WTC11 (cell line): ENCODE data around the gene G6PC3. TPM values are rescaled to one million over a fixed set of nuclear protein-coding genes. Genes with fewer than 3 reads are reported as not detected.

Source experiments
- ATAC-seq: fragments of 200-7000 bp; cut with Tn5 transposase; 2 replicates; pipeline ENCODE4 v1.10.0; 2021; ENCODE audit warnings: mild to moderate bottlenecking, moderate library complexity
- CTCF ChIA-PET: fragments of 300-600 bp; sonication (Branson Sonifier 250); formaldehyde crosslinking; loops from one replicate; lab custom pipeline; 2021; ENCODE audit warnings: antibody characterized with exemption; lab: Charles Lee
- POLR2A ChIA-PET: fragments of 350-600 bp; sonication (Branson Sonifier 250); formaldehyde crosslinking; loops from one replicate; lab custom pipeline; 2021; ENCODE audit warnings: antibody characterized with exemption; lab: Charles Lee
- DNase-seq: peaks from one replicate; pipeline ENCODE4 v3.0.0; 2021; ENCODE audit warnings: low spot score
- H3K27ac Mint-ChIP-seq: 2 replicates; pipeline ENCODE4 v1.8.0; 2021; ENCODE audit warnings: mixed read lengths
- H3K27me3 Mint-ChIP-seq: 2 replicates; pipeline ENCODE4 v1.8.0; 2021; ENCODE audit warnings: low read depth, mild to moderate bottlenecking, moderate library complexity, mixed read lengths
- H3K36me3 Mint-ChIP-seq: 2 replicates; pipeline ENCODE4 v1.8.0; 2021; ENCODE audit warnings: mixed read lengths
- H3K4me1 Mint-ChIP-seq: 2 replicates; pipeline ENCODE4 v1.8.0; 2022; ENCODE audit warnings: mixed read lengths
- H3K4me3 Mint-ChIP-seq: 2 replicates; pipeline ENCODE4 v1.8.0; 2021; ENCODE audit warnings: mild to moderate bottlenecking, moderate library complexity, mixed read lengths
- H3K9me3 Mint-ChIP-seq: 2 replicates; pipeline ENCODE4 v1.8.0; 2021; ENCODE audit warnings: mixed read lengths
- CBFB ChIP-seq: sonication (generic); formaldehyde crosslinking; IDR thresholded peaks from 2 replicates; pipeline ENCODE4 v1.8.1; 2022; ENCODE audit warnings: mild to moderate bottlenecking, low read depth, missing genetic modification reagents
- CREB1 ChIP-seq: sonication (generic); formaldehyde crosslinking; IDR thresholded peaks from 2 replicates; pipeline ENCODE4 v1.8.0; 2023; ENCODE audit warnings: mild to moderate bottlenecking, missing genetic modification reagents
- FOXJ3 ChIP-seq: sonication (generic); formaldehyde crosslinking; IDR thresholded peaks from 2 replicates; pipeline ENCODE4 v1.9.0; 2021; ENCODE audit warnings: missing genetic modification reagents, mild to moderate bottlenecking, borderline replicate concordance
- IRF2 ChIP-seq: sonication (generic); formaldehyde crosslinking; IDR thresholded peaks from 2 replicates; pipeline ENCODE4 v1.8.0; 2022; ENCODE audit warnings: low read depth, missing genetic modification reagents, borderline replicate concordance
- MAX ChIP-seq: sonication (generic); formaldehyde crosslinking; IDR thresholded peaks from 2 replicates; pipeline ENCODE4 v1.8.0; 2022; ENCODE audit warnings: mild to moderate bottlenecking, missing genetic modification reagents
- NR3C1 ChIP-seq: sonication (generic); formaldehyde crosslinking; conservative IDR thresholded peaks from 2 replicates; pipeline ENCODE4 v1.8.1; 2023; ENCODE audit warnings: low read depth, mild to moderate bottlenecking, missing genetic modification reagents
- PRRX2 ChIP-seq: fragments of 250-450 bp; sonication (Bioruptor Pico); IDR thresholded peaks from 2 replicates; pipeline ENCODE4 v1.8.0; 2021; ENCODE audit warnings: mild to moderate bottlenecking
- RELA ChIP-seq: sonication (generic); formaldehyde crosslinking; IDR thresholded peaks from 2 replicates; pipeline ENCODE4 v1.8.1; 2022; ENCODE audit warnings: missing genetic modification reagents, mild to moderate bottlenecking, borderline replicate concordance
- SMAD3 ChIP-seq: sonication (generic); formaldehyde crosslinking; IDR thresholded peaks from 2 replicates; pipeline ENCODE4 v1.8.0; 2022; ENCODE audit warnings: missing genetic modification reagents, mild to moderate bottlenecking, borderline replicate concordance
- total RNA-seq: library from RNA; stranded (reverse); gene quantifications from 3 replicates; pipeline ENCODE4 v1.2.3, GENCODE V29; 2021
- TF ChIP-seq, protein P1 (sequence below): sonication (generic); formaldehyde crosslinking; IDR thresholded peaks from 2 replicates; pipeline ENCODE4 v1.8.1; 2023; ENCODE audit warnings: mild to moderate bottlenecking, missing genetic modification reagents, moderate library complexity
- TF ChIP-seq, protein P2 (sequence below): sonication (generic); formaldehyde crosslinking; IDR thresholded peaks from 2 replicates; pipeline ENCODE4 v1.8.0; 2022; ENCODE audit warnings: missing genetic modification reagents
- TF ChIP-seq, protein P3 (sequence below): sonication (generic); formaldehyde crosslinking; IDR thresholded peaks from 2 replicates; pipeline ENCODE4 v1.8.0; 2022; ENCODE audit warnings: mild to moderate bottlenecking, missing genetic modification reagents
- TF ChIP-seq, protein P4 (sequence below): sonication (generic); formaldehyde crosslinking; IDR thresholded peaks from 2 replicates; pipeline ENCODE4 v1.8.0; 2023; ENCODE audit warnings: missing genetic modification reagents, mild to moderate bottlenecking, borderline replicate concordance

Gene G6PC3
- total RNA-seq, 1 experiment from 2014 or later = 121 TPM

GRCh38 chr17:44121997-44122815 is 51.7 kb downstream of the G6PC3 start:
- Mint-ChIP-seq H3K4me3 (peak overlapping the region; percentile 91), H3K27ac (peak overlapping the region; percentile 41; the same call in 1 of the 2 replicates), H3K36me3 (no peaks in the 10 kb centered on the region), H3K4me1 (peaks cover 52% of the 10 kb centered on the region), H3K27me3 (no peaks in the 10 kb centered on the region), H3K9me3 (no peaks in the 10 kb centered on the region)
- CTCF ChIA-PET = interaction anchor here (0.6 to 5.0 kb wide), 12 partner anchors 7 to 390 kb away, joined by 3 to 32 read pairs (median 8); no protein-coding TSS in a partner anchor
- ATAC-seq (no peak), DNase-seq (no peak)
- no peak for TF ChIP-seq CREB1 (CRISPR knock-in tag)
- no peak for TF ChIP-seq SMAD3
- no peak for TF ChIP-seq IRF2 (CRISPR knock-in tag)
- TF ChIP-seq, protein P1, sequence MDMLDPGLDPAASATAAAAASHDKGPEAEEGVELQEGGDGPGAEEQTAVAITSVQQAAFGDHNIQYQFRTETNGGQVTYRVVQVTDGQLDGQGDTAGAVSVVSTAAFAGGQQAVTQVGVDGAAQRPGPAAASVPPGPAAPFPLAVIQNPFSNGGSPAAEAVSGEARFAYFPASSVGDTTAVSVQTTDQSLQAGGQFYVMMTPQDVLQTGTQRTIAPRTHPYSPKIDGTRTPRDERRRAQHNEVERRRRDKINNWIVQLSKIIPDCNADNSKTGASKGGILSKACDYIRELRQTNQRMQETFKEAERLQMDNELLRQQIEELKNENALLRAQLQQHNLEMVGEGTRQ (CRISPR knock-in tag) = no peak
- no peak for TF ChIP-seq CBFB
- TF ChIP-seq NR3C1 (CRISPR knock-in tag) = no peak
- POLR2A ChIA-PET = interaction anchor here (0.5 to 1.4 kb wide), 5 partner anchors 9 to 898 kb away, joined by 3 to 4 read pairs (median 3); no protein-coding TSS in a partner anchor

GRCh38 chr17:44122816-44123355 is 52.4 kb downstream of the G6PC3 start:
- H3K36me3 Mint-ChIP-seq = no peaks in the 10 kb centered on the region
- no peak for TF ChIP-seq FOXJ3 (CRISPR knock-in tag)
- no peak for TF ChIP-seq MAX (CRISPR knock-in tag)
- TF ChIP-seq, protein P2, sequence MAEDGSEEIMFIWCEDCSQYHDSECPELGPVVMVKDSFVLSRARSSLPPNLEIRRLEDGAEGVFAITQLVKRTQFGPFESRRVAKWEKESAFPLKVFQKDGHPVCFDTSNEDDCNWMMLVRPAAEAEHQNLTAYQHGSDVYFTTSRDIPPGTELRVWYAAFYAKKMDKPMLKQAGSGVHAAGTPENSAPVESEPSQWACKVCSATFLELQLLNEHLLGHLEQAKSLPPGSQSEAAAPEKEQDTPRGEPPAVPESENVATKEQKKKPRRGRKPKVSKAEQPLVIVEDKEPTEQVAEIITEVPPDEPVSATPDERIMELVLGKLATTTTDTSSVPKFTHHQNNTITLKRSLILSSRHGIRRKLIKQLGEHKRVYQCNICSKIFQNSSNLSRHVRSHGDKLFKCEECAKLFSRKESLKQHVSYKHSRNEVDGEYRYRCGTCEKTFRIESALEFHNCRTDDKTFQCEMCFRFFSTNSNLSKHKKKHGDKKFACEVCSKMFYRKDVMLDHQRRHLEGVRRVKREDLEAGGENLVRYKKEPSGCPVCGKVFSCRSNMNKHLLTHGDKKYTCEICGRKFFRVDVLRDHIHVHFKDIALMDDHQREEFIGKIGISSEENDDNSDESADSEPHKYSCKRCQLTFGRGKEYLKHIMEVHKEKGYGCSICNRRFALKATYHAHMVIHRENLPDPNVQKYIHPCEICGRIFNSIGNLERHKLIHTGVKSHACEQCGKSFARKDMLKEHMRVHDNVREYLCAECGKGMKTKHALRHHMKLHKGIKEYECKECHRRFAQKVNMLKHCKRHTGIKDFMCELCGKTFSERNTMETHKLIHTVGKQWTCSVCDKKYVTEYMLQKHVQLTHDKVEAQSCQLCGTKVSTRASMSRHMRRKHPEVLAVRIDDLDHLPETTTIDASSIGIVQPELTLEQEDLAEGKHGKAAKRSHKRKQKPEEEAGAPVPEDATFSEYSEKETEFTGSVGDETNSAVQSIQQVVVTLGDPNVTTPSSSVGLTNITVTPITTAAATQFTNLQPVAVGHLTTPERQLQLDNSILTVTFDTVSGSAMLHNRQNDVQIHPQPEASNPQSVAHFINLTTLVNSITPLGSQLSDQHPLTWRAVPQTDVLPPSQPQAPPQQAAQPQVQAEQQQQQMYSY (CRISPR knock-in tag) = no peak
- TF ChIP-seq RELA (CRISPR knock-in tag) = no peak
- ATAC-seq (no peak), DNase-seq (no peak)
- H3K9me3 Mint-ChIP-seq = no peaks in the 10 kb centered on the region
- no peaks in the 10 kb centered on the region for H3K27me3 Mint-ChIP-seq
- peak overlapping the region; percentile 41; the same call in 1 of the 2 replicates for H3K27ac Mint-ChIP-seq
- CTCF ChIA-PET = interaction anchor here (0.5 to 5.0 kb wide), 40 partner anchors 8 to 400 kb away, joined by 3 to 32 read pairs (median 6); partner anchors contain the start of genes ASB16, FAM171A2, G6PC3 and GRN
- POLR2A ChIA-PET = interaction anchor here (0.5 to 1.7 kb wide), 17 partner anchors 10 to 898 kb away, joined by 3 to 9 read pairs (median 4); partner anchors contain the start of gene LSM12
- H3K4me3 Mint-ChIP-seq = peak overlapping the region; percentile 91
- peaks cover 45% of the 10 kb centered on the region for H3K4me1 Mint-ChIP-seq

DNA sequence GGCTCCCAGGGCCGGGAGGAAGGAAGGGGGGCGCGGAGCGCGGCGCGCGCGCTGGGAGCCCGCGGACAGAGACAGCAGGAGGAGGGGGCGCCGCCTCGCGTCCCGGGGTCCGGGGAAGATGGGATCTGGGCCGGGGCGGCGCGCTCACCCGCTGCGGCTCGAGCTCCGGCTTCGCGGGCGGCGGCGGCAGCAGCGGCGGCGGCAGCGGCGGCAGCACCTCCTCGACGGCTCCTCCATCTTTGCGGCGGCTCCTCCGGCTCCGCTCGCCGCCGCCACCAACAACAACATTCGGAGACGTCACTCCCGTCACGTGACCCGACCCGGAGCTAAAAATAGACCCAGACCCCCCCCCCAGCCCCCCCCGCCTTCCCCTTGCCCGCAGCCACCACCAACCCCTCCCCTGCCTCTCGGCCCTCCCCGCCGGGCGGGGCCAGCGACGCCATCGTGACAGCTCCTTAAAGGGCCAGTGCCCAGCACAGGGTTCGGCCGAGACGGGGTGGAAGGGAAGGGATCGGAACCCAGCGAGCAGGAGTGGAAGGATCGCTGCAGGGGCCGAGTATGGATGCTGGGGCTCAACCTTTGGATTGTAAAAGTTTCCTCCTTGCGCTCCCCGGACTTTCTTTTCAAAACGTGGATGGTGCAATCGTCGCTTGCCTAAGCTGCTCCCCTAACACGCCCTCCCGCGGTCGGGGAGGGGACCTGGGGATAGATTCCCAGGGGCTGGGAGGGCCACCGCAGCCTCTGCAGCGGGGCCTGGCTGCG is 53.0 kb downstream of the G6PC3 start, which contains the start of gene HDAC5:
HDAC5 (minus strand) TSS at position 286 of the 762 bp plus-strand sequence. CDS start 6,126 bp downstream, outside the sequence.
- H3K4me3 Mint-ChIP-seq = peak within 1 kb of the TSS; percentile 91
- peaks cover 38% of the 10 kb centered on the region for H3K4me1 Mint-ChIP-seq
- peak; percentile 86 for ATAC-seq
- ChIA-PET CTCF (interaction anchor here (0.5 to 5.0 kb wide), 40 partner anchors 8 to 998 kb away, joined by 3 to 32 read pairs (median 6); partner anchors contain the start of genes ASB16, BRCA1, FAM171A2 and G6PC3), POLR2A (interaction anchor here (0.6 to 1.7 kb wide), 12 partner anchors 12 to 193 kb away, joined by 3 to 9 read pairs (median 6); partner anchors contain the start of gene LSM12)
- no peaks in the 10 kb centered on the region for H3K9me3 Mint-ChIP-seq
- H3K27me3 Mint-ChIP-seq = no peaks in the 10 kb centered on the region
- H3K36me3 Mint-ChIP-seq = no peaks in the 10 kb centered on the region
- peak within 1 kb of the TSS; percentile 97 for H3K27ac Mint-ChIP-seq
- DNase-seq = peak; percentile 95
- TF ChIP-seq, protein P3, sequence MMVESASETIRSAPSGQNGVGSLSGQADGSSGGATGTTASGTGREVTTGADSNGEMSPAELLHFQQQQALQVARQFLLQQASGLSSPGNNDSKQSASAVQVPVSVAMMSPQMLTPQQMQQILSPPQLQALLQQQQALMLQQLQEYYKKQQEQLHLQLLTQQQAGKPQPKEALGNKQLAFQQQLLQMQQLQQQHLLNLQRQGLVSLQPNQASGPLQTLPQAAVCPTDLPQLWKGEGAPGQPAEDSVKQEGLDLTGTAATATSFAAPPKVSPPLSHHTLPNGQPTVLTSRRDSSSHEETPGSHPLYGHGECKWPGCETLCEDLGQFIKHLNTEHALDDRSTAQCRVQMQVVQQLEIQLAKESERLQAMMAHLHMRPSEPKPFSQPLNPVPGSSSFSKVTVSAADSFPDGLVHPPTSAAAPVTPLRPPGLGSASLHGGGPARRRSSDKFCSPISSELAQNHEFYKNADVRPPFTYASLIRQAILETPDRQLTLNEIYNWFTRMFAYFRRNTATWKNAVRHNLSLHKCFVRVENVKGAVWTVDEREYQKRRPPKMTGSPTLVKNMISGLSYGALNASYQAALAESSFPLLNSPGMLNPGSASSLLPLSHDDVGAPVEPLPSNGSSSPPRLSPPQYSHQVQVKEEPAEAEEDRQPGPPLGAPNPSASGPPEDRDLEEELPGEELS (CRISPR knock-in tag) = peak; percentile 14; the same call in 1 of the 2 replicates
- TF ChIP-seq, protein P4, sequence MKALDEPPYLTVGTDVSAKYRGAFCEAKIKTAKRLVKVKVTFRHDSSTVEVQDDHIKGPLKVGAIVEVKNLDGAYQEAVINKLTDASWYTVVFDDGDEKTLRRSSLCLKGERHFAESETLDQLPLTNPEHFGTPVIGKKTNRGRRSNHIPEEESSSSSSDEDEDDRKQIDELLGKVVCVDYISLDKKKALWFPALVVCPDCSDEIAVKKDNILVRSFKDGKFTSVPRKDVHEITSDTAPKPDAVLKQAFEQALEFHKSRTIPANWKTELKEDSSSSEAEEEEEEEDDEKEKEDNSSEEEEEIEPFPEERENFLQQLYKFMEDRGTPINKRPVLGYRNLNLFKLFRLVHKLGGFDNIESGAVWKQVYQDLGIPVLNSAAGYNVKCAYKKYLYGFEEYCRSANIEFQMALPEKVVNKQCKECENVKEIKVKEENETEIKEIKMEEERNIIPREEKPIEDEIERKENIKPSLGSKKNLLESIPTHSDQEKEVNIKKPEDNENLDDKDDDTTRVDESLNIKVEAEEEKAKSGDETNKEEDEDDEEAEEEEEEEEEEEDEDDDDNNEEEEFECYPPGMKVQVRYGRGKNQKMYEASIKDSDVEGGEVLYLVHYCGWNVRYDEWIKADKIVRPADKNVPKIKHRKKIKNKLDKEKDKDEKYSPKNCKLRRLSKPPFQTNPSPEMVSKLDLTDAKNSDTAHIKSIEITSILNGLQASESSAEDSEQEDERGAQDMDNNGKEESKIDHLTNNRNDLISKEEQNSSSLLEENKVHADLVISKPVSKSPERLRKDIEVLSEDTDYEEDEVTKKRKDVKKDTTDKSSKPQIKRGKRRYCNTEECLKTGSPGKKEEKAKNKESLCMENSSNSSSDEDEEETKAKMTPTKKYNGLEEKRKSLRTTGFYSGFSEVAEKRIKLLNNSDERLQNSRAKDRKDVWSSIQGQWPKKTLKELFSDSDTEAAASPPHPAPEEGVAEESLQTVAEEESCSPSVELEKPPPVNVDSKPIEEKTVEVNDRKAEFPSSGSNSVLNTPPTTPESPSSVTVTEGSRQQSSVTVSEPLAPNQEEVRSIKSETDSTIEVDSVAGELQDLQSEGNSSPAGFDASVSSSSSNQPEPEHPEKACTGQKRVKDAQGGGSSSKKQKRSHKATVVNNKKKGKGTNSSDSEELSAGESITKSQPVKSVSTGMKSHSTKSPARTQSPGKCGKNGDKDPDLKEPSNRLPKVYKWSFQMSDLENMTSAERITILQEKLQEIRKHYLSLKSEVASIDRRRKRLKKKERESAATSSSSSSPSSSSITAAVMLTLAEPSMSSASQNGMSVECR = no peak
- TF ChIP-seq, protein P1 (CRISPR knock-in tag) = peak; percentile 92
- TF ChIP-seq PRRX2 (CRISPR knock-in tag) = no peak
